ENCODE measurements around the gene DVL3.

DNA sequence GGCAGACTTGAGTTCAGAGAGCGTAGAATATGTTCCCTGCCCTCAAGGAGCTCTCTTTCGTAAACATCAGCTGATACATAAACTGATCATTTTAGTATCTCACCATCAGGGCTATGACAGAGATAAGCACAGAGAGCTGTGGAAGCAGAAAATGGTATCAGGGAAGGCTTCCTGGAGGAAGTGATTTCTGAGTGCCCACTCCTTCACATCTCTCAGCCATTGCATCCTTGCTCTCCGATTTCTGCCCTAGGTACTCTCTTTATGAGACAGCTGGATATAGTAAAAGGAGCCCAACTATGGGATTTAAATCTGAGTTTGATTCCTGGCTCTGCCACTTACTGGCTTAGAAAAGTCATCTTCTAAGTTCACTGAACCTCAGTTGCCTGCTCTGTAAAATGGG is 10.4 kb downstream of the DVL3 start:
- TF ChIP-seq, protein P1, sequence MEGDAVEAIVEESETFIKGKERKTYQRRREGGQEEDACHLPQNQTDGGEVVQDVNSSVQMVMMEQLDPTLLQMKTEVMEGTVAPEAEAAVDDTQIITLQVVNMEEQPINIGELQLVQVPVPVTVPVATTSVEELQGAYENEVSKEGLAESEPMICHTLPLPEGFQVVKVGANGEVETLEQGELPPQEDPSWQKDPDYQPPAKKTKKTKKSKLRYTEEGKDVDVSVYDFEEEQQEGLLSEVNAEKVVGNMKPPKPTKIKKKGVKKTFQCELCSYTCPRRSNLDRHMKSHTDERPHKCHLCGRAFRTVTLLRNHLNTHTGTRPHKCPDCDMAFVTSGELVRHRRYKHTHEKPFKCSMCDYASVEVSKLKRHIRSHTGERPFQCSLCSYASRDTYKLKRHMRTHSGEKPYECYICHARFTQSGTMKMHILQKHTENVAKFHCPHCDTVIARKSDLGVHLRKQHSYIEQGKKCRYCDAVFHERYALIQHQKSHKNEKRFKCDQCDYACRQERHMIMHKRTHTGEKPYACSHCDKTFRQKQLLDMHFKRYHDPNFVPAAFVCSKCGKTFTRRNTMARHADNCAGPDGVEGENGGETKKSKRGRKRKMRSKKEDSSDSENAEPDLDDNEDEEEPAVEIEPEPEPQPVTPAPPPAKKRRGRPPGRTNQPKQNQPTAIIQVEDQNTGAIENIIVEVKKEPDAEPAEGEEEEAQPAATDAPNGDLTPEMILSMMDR (IDR thresholded peaks at IDR 0.05): no peak
- TF ChIP-seq EZH2 (IDR thresholded peaks at IDR 0.05; ENCODE audit: borderline replicate concordance, insufficient read depth, low read depth, low read length, poor library complexity, severe bottlenecking): no peak
